Naive thymus-derived CD8-positive, alpha-beta T cell (primary cell): ENCODE results near the gene RFX4. TPM values are rescaled to one million over a fixed set of nuclear protein-coding genes. Genes with fewer than 3 reads are reported as not detected.

ENCODE experiments used
- ATAC-seq, 2 donors: fragments of 150-1000 bp; cut with Tn5 transposase in 1 of 2; sonication (Bioruptor Pico), chemical (Tn5 transposase) in 1 of 2; 1 replicate in 1 of 2; 2 replicates in 1 of 2; pipeline ENCODE4 v1.10.0; 2021; ENCODE audit warnings: mild to moderate bottlenecking in 2 of 2, moderate library complexity in 2 of 2
- POLR2A ChIA-PET: fragments of 350-600 bp; sonication (Branson Sonifier 250); formaldehyde crosslinking; loops from one replicate; lab custom pipeline; 2021; ENCODE audit warnings: antibody characterized with exemption; lab: Charles Lee
- DNase-seq, 10 donors: peaks; one replicate each; pipeline versions ENCODE4 v3.0.0 to v3.0.0-alpha.2; 2020 to 2022
- H3K27ac Mint-ChIP-seq, 10 donors: one replicate each; pipeline ENCODE4 v1.8.0; 2020 to 2022; ENCODE audit warnings: mild to moderate bottlenecking in 10 of 10, mixed read lengths in 10 of 10, moderate library complexity in 4 of 10, inconsistent platforms in 1 of 10
- H3K27me3 Mint-ChIP-seq, 5 donors: one replicate each; pipeline ENCODE4 v1.8.0; 2021 to 2022; ENCODE audit warnings: mixed read lengths in 5 of 5
- H3K36me3 Mint-ChIP-seq, 3 donors: one replicate each; pipeline ENCODE4 v1.8.0; 2020 to 2022; ENCODE audit warnings: mixed read lengths in 3 of 3, mild to moderate bottlenecking in 2 of 3, inconsistent platforms in 1 of 3
- H3K4me1 Mint-ChIP-seq, 4 donors: one replicate each; pipeline ENCODE4 v1.8.0; 2021 to 2022; ENCODE audit warnings: mixed read lengths in 4 of 4
- H3K4me3 Mint-ChIP-seq, 10 donors: one replicate each; pipeline ENCODE4 v1.8.0; 2020 to 2022; ENCODE audit warnings: mild to moderate bottlenecking in 10 of 10, mixed read lengths in 10 of 10, moderate library complexity in 6 of 10, inconsistent platforms in 1 of 10
- H3K9me3 Mint-ChIP-seq, 9 donors: one replicate each; pipeline ENCODE4 v1.8.0; 2020 to 2022; ENCODE audit warnings: mixed read lengths in 9 of 9, mild to moderate bottlenecking in 3 of 9, inconsistent platforms in 1 of 9, moderate library complexity in 1 of 9
- polyA plus RNA-seq, 3 donors: library from polyadenylated mRNA; unstranded; fragments of 300-500 nt; fragmentation: Illumina TruSeq; gene quantifications; one replicate each; pipeline ENCODE4 v1.2.3, GENCODE V29; 2021
- total RNA-seq, 8 experiments: library from RNA in 2 of 8; stranded (reverse) in 2 of 8; gene quantifications; one replicate each; pipeline ENCODE4 v1.2.3 and lab custom pipeline; 2021 to 2026

The RFX4 gene
- total and polyA plus RNA-seq, 5 experiments from 2014 or later = not detected

DNA sequence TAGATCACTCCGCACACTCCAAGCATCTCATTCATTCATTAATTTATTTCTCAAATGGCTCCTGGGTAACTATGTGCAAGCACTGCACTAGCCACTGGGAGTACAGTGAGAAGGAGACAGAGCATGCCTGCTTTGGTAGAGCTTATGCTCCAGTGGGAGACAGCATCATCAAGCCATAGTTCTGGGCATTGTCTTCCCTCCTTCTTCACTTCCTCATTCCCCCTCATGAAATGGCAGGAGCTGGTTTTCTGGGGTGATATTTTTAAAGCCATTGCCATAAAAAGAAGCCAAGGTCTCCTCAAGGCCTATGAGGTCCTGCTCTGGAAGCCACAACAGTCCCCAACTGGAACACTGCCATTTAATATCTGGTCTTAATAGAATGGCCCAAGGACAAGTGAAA, 171.5 kb downstream of the RFX4 start:
- POLR2A ChIA-PET = interaction anchor here (1.5 kb wide), 1 partner anchor 19 kb away, joined by 7 read pairs; no protein-coding TSS in a partner anchor
- Mint-ChIP-seq H3K4me3 (peak overlapping the region in 6 of 10 donors; percentile 50 to 80 (median 68)), H3K27me3 (no peaks in the 10 kb centered on the region), H3K27ac (peak overlapping the region in 7 of 10 donors; percentile 38 to 88 (median 74)), H3K9me3 (peaks cover 0 to 5% (median 0%) of the 10 kb centered on the region in 9 donors), H3K36me3 (peaks cover 0 to 3% (median 0%) of the 10 kb centered on the region in 3 donors), H3K4me1 (peaks cover 23 to 37% (median 33%) of the 10 kb centered on the region in 4 donors)
- no peak for DNase-seq
- ATAC-seq = no peak

DNA sequence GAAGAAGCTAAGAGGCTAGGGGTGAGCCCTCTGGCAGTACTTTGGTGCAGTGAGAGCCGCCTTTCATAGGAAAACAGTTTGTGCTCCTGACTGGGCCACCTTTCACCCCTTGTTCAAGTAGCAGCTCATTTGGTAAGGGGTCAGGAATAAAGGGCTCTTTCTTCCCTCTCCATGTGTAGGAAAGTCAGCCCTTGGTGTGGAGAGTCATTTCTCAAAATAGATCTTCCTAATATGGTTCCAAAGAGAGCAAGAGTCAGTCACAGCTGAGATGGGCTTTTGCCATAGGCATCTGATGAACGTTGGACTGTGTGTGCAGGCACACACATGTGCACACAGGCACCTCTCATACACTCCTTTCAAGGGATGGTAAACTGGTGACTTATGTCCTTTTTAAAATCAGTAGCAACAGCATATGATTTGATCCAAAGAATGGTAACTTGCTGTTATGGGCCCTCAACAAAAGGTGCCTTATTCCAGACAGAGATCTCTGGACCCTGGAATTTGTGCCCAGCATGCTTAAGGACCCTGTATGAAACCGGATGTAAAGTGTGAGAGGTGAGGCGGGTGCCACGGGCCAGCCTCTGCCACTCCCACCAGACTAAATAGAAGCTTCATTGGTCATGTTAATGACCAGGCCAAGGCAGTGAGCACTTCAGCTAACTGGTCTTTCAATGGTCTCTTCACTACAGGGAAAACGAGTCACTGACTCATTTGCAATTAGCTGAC, 175.0 kb downstream of the RFX4 start:
- Mint-ChIP-seq H3K27ac (peak overlapping the region in 2 of 10 donors; percentile 18 to 33), H3K4me3 (no peak overlapping the region), H3K4me1 (peaks cover 27 to 51% (median 45%) of the 10 kb centered on the region in 4 donors), H3K9me3 (no peaks in the 10 kb centered on the region), H3K27me3 (no peaks in the 10 kb centered on the region), H3K36me3 (no peaks in the 10 kb centered on the region)
- POLR2A ChIA-PET = interaction anchor here (0.7 kb wide), 1 partner anchor 10 kb away, joined by 3 read pairs; no protein-coding TSS in a partner anchor
- no peak for DNase-seq
- no peak for ATAC-seq

DNA sequence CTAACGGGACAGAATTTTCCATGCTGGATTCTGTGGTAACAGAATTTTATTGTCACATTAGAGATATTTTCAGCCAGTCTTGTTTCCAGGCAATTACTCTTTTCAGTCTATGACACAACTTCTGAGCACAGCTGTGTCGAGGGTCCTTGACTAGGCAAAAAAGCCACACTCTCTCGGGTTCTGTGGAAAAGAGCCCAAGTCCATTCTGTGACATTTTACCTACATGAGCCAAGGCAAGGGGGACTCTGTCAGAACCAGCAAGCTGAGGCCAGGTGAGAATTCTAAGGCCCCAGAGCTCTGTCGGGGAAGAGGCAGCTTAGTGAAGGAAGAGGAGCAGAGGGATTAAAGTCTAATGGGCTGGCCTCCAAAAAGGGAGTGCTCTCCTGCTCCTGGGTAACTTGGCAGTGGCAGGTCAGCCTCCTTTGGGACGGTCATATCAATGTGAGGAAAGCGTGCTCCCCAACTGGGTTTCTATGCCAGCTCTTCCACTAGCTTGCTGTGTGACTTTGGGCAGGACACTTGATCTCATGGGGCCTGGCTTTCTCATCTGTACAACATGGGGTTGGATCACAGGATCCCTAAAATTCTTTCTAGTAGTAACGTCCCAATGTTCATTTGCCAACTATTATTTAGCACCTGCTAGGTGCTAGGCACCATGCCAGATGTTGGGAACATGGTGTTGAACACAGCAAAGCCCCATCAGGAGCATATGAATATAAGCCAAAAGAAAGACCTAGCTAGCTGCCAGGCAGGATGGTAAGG, 175.7 kb downstream of the RFX4 start:
- H3K4me1 Mint-ChIP-seq = peaks cover 22 to 44% (median 38%) of the 10 kb centered on the region in 4 donors
- ATAC-seq (no peak), DNase-seq (no peak)
- H3K36me3 Mint-ChIP-seq = no peaks in the 10 kb centered on the region
- H3K9me3 Mint-ChIP-seq = no peaks in the 10 kb centered on the region
- POLR2A ChIA-PET = no interaction called here
- no peaks in the 10 kb centered on the region for H3K27me3 Mint-ChIP-seq
- H3K4me3 Mint-ChIP-seq = peak overlapping the region in 1 of 10 donors; percentile 34
- peak overlapping the region in 7 of 10 donors; percentile 15 to 89 (median 77) for H3K27ac Mint-ChIP-seq

DNA sequence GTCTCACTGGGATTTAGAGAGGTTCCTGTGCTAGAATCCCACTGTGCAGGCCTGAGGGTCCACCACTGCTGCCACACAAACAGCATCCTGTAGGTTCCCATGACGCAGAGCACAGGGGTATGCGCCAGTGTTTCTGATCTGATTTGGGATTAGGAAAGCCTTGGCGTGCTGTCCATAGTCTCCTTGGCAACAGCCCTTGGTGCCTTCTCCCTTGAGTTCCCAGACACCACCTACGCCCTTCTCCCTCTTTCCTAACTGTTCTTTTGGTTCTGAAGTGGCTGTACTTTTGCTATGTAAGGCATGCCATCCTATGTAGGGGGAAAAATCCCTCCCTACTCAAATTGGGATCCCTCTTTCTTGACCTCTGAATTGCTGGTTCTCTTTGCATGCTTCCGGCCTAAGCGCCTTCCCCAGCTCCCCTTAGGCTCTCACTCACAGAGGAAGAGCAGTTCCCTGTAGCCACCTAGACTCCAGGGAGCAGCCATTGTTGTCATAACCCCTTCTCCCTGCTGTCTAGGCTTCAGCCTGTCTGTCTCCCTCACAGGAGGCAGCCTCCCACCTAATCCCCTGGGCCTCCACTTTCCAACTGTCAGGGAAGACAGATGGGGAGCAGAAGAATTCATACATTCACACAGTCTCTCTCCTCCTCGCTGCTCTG, 176.9 kb downstream of the RFX4 start:
- peak overlapping the region; percentile 58 to 88 (median 70) for H3K4me3 Mint-ChIP-seq
- no peaks in the 10 kb centered on the region for H3K36me3 Mint-ChIP-seq
- peak in 1 of 2 donors; percentile 41 for ATAC-seq
- DNase-seq = no peak
- POLR2A ChIA-PET = no interaction called here
- H3K9me3 Mint-ChIP-seq = no peaks in the 10 kb centered on the region
- H3K27me3 Mint-ChIP-seq = no peaks in the 10 kb centered on the region
- peaks cover 17 to 36% (median 28%) of the 10 kb centered on the region in 4 donors for H3K4me1 Mint-ChIP-seq
- H3K27ac Mint-ChIP-seq = peak overlapping the region; percentile 84 to 95 (median 90)

DNA sequence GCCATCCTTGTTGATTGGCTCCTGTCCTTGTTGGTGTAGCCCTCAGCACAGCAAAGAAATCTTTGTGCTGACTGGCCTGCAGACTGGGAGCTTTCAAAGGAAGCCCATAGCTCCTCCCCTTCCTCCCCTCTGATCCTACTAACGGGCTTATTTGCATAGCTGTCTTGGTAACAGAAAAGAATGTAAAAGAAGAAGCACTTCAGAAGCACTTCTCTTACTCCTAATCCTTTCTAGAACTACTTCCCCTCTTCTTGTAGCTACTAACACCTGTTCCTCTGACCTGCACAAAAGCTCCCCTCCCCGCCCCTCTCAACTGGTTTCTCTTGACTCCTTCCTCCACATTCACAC, 177.4 kb downstream of the RFX4 start:
- Mint-ChIP-seq H3K36me3 (no peaks in the 10 kb centered on the region), H3K27me3 (no peaks in the 10 kb centered on the region), H3K4me1 (peaks cover 18 to 37% (median 27%) of the 10 kb centered on the region in 4 donors), H3K9me3 (no peaks in the 10 kb centered on the region), H3K4me3 (peak overlapping the region; percentile 58 to 88 (median 70)), H3K27ac (peak overlapping the region; percentile 84 to 95 (median 90))
- DNase-seq (peak in 7 of 10 donors; percentile 9 to 67 (median 38)), ATAC-seq (peak; percentile 96 to 99)
- POLR2A ChIA-PET = no interaction called here

DNA sequence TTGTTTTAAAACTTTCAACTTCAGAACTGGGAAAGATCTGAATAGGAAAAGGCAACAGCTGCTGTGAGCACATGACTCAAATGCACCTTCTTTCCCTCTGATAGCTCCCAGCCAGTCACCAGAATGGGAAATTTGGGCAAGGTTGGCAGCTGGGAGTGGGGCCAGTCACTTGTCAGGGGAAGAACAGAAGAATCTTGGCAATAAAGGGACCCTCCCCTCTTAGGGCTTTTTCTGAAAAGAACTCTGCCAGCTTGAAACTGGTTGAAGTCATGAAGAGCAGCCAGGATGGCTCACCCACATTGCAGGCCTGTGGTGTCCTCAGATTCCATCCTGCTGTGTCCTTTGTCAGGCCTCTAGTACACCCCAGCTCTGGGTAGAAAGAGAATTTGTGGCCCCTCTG, 181.4 kb downstream of the RFX4 start:
- Mint-ChIP-seq H3K4me1 (peaks cover 28 to 53% (median 47%) of the 10 kb centered on the region in 4 donors), H3K36me3 (no peaks in the 10 kb centered on the region), H3K4me3 (no peak overlapping the region), H3K27ac (peak overlapping the region in 3 of 10 donors; percentile 19 to 75 (median 41)), H3K27me3 (peaks cover 0 to 2% (median 0%) of the 10 kb centered on the region in 5 donors), H3K9me3 (no peaks in the 10 kb centered on the region)
- ATAC-seq (no peak), DNase-seq (no peak)
- POLR2A ChIA-PET = no interaction called here

DNA sequence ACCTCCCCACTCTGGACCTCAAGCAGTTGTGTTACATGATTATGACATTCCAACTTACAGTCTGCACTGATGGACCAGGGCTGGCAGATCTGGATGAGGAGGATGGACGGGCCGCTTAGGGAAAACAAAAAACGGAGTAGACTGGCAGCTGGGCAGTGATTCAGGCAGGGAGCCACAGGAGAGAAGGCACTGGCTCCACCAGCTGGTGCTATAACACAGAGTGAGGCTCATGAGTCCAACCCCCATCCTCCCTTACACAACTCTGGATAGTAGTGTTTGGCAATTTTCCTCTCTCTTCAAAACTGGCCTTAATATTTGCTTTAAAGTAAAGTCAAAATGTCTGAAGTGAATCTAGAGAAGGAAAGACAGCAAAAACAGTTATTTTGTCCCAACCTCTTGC, 181.9 kb downstream of the RFX4 start:
- H3K27ac Mint-ChIP-seq = no peak overlapping the region
- POLR2A ChIA-PET = no interaction called here
- DNase-seq (no peak), ATAC-seq (no peak)
- H3K4me3 Mint-ChIP-seq = no peak overlapping the region
- no peaks in the 10 kb centered on the region for H3K36me3 Mint-ChIP-seq
- H3K9me3 Mint-ChIP-seq = no peaks in the 10 kb centered on the region
- peaks cover 26 to 51% (median 43%) of the 10 kb centered on the region in 4 donors for H3K4me1 Mint-ChIP-seq
- H3K27me3 Mint-ChIP-seq = peaks cover 0 to 5% (median 0%) of the 10 kb centered on the region in 5 donors

DNA sequence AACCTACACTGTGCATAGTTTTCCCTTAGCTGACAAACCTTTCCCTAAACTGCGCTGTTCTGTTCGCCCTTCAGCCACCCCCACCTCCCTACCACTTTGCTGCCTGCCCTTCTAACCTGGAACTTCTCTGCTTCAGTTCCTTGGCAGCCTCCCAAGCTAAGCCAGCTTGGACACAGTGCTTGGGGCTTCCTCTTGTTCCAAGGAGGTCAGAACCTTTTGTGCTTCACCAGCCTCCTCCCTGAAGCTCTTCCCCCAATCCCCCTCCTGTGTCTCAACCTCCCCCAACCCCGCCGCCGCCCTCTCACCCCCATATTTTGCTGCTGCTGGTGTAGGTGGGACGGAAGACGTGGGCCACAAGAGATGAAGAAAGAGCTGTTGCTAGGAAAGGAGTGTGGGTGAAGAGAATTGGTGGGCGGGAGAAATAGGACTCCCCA, 183.6 kb downstream of the RFX4 start:
- POLR2A ChIA-PET = interaction anchor here (1.3 to 1.7 kb wide), 2 partner anchors 13 to 19 kb away, joined by 3 to 6 read pairs; no protein-coding TSS in a partner anchor
- Mint-ChIP-seq H3K4me3 (peak overlapping the region in 9 of 10 donors; percentile 27 to 79 (median 55)), H3K27me3 (peaks cover 0 to 7% (median 0%) of the 10 kb centered on the region in 5 donors), H3K4me1 (peaks cover 16 to 38% (median 28%) of the 10 kb centered on the region in 4 donors), H3K9me3 (no peaks in the 10 kb centered on the region), H3K36me3 (no peaks in the 10 kb centered on the region), H3K27ac (peak overlapping the region; percentile 32 to 88 (median 72))
- DNase-seq (peak in 1 of 10 donors; percentile 19), ATAC-seq (peak; percentile 78 to 82)

DNA sequence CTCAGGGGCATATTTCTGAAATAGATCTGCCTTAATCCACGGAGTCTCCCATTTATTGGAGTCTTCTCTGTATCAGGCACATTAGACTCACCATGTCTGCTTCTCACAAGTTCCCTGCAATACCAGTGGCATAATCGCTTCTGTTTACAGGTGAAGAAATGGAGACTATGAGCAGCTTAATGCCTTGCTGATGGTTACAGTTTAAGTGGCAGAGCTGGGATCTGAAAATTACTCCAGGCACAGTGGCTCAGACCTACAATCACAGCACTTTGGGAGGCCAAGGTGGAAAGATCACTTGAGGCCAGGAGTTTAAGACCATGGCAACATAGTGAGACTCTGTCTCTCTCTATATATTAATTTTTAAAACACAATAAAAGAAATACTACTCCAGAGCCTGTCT, 184.4 kb downstream of the RFX4 start:
- H3K9me3 Mint-ChIP-seq = no peaks in the 10 kb centered on the region
- POLR2A ChIA-PET = interaction anchor here (0.8 to 1.7 kb wide), 2 partner anchors 11 to 14 kb away, joined by 3 to 6 read pairs; no protein-coding TSS in a partner anchor
- peak overlapping the region in 7 of 10 donors; percentile 40 to 79 (median 60) for H3K4me3 Mint-ChIP-seq
- peak overlapping the region; percentile 33 to 88 (median 70) for H3K27ac Mint-ChIP-seq
- DNase-seq (no peak), ATAC-seq (no peak)
- H3K4me1 Mint-ChIP-seq = peaks cover 16 to 38% (median 26%) of the 10 kb centered on the region in 4 donors
- no peaks in the 10 kb centered on the region for H3K36me3 Mint-ChIP-seq
- H3K27me3 Mint-ChIP-seq = peaks cover 0 to 7% (median 0%) of the 10 kb centered on the region in 5 donors

DNA sequence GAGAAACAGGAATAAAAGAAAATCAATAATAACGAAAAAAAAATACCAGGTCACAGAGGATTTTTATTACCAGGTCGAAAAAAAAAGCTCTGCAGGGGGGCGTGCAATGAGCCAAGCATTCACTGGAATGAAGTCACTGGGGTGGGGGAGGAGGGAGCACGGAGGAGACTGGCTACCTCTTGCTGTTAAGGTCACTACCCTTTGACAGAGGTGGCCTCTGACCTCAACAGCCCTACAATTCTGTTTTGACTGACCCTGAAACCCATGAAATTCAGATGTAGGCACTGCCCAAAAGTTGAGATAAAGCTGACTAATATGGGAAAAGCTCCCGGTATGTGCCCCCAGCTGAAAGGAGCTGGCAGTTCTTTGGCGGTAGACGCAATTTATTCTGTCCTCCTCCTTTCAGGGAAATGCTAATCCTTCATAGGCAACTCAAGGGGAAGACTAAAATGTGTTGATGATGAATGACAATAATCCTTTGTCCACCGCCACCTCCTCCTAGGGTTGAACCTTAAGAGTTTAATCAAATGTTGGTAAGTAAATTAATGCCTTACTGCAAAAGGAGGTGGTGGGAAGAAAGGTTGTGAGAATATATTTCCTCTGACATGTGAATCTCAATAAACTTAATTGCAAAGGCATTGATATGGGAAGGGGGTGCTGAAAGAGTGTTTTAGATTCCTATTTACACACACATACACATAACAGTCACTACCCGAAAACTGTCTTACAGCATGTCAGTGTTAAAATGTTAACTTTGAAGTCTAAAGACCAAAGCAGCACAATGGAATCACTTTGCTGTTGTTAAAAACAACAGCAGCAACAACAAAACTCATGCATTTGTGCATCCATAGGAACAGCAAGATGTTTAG, 185.4 kb downstream of the RFX4 start:
- Mint-ChIP-seq H3K9me3 (no peaks in the 10 kb centered on the region), H3K4me1 (peaks cover 16 to 38% (median 26%) of the 10 kb centered on the region in 4 donors), H3K4me3 (peak overlapping the region in 2 of 10 donors; percentile 6 to 13), H3K27me3 (peaks cover 0 to 7% (median 0%) of the 10 kb centered on the region in 5 donors), H3K27ac (peak overlapping the region in 4 of 10 donors; percentile 56 to 77 (median 66)), H3K36me3 (no peaks in the 10 kb centered on the region)
- DNase-seq (no peak), ATAC-seq (no peak)
- POLR2A ChIA-PET = interaction anchor here (0.8 kb wide), 2 partner anchors 12 to 18 kb away, joined by 3 read pairs; no protein-coding TSS in a partner anchor

DNA sequence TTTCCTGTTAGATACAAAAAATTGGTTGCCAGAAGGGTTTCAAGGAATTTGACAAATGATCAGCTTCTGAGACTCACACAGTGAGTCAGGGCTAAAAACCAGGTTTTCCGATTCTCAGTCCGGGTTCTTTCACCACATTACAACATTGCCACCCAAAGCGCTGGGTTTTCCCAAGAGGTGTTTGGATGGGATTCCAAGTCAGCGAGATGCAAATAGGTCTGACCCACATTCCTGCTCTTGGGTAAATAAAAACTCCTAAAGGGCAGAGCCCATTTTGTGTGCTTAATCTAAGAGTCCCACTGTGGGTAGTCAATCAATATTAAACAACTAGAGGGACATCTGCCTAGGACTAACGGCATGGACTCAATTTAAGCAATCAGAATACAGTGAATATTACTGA, 186.3 kb downstream of the RFX4 start:
- peak overlapping the region in 1 of 10 donors; percentile 11 for H3K27ac Mint-ChIP-seq
- POLR2A ChIA-PET = interaction anchor here (0.8 kb wide), 1 partner anchor 19 kb away, joined by 3 read pairs; no protein-coding TSS in a partner anchor
- no peak for DNase-seq
- peaks cover 17 to 44% (median 31%) of the 10 kb centered on the region in 4 donors for H3K4me1 Mint-ChIP-seq
- no peaks in the 10 kb centered on the region for H3K9me3 Mint-ChIP-seq
- no peak overlapping the region for H3K4me3 Mint-ChIP-seq
- H3K27me3 Mint-ChIP-seq = peaks cover 0 to 7% (median 0%) of the 10 kb centered on the region in 5 donors
- H3K36me3 Mint-ChIP-seq = peaks cover 0 to under 1% (median 0%) of the 10 kb centered on the region in 3 donors
- ATAC-seq = no peak
